ENCODE data around the gene SEMA3D.

DNA sequence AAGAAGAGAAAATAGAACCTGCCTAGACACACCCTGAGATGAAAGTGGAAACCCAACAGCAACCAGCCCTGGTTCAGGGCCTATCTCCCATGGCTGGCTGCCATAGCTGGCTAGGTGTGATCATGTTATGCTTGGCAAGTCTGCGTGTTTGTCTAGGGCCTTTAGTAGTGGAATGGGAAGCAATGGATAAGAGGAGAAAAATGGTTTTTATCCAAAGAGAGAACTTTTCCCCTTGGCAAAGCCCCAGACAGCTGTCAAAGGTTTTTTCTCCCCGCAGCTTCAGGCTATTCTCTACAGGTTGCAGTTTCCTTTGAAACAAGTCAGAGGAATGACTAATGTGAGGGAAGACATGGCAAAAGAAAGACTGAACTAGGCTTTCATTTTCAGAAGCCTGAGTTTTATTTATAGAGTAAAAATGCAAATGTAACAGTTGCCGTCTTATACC lies 161.5 kb downstream of the SEMA3D start:
- TF ChIP-seq, protein P1, sequence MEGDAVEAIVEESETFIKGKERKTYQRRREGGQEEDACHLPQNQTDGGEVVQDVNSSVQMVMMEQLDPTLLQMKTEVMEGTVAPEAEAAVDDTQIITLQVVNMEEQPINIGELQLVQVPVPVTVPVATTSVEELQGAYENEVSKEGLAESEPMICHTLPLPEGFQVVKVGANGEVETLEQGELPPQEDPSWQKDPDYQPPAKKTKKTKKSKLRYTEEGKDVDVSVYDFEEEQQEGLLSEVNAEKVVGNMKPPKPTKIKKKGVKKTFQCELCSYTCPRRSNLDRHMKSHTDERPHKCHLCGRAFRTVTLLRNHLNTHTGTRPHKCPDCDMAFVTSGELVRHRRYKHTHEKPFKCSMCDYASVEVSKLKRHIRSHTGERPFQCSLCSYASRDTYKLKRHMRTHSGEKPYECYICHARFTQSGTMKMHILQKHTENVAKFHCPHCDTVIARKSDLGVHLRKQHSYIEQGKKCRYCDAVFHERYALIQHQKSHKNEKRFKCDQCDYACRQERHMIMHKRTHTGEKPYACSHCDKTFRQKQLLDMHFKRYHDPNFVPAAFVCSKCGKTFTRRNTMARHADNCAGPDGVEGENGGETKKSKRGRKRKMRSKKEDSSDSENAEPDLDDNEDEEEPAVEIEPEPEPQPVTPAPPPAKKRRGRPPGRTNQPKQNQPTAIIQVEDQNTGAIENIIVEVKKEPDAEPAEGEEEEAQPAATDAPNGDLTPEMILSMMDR (IDR thresholded peaks at IDR 0.05), result no peak
- TF ChIP-seq POLR2A (IDR thresholded peaks at IDR 0.05), result no peak
